Femur (tissue), 1 donor: ENCODE measurements around the gene FAT1.
A peak's percentile ranks its signal among the peaks of the same experiment; 100 is the strongest.
"Not testable (repeated sequence)": the region's sequence is repeated elsewhere in the genome, so short reads cannot be mapped to it uniquely, and the experiment has no call there.

Experiments used
- DNase-seq: peaks from one replicate; pipeline ENCODE4 v3.0.0-alpha.2; 2017

FAT1 gene

GRCh38 chr4:186695392-186695791 is 28.3 kb downstream of the FAT1 start:
- DNase-seq: no peak

GRCh38 chr4:186693894-186694293 is 29.8 kb downstream of the FAT1 start:
- no peak for DNase-seq

GRCh38 chr4:186693159-186693815 is 30.4 kb downstream of the FAT1 start:
- DNase-seq: no peak

- no peak for DNase-seq
These were observed 32.3 kb downstream of the FAT1 start for GRCh38 chr4:186691396-186691795.

GRCh38 chr4:186689476-186689875 is 34.2 kb downstream of the FAT1 start:
- DNase-seq: no peak

GRCh38 chr4:186688150-186688943 is 35.3 kb downstream of the FAT1 start:
- DNase-seq: no peak

- DNase-seq: no peak
These were observed 36.4 kb downstream of the FAT1 start for GRCh38 chr4:186687265-186687664.

GRCh38 chr4:186685767-186686183 is 37.9 kb downstream of the FAT1 start:
- no peak for DNase-seq

- DNase-seq: no peak
These were observed 38.8 kb downstream of the FAT1 start for GRCh38 chr4:186684889-186685309.

- no peak for DNase-seq
These were observed 39.4 kb downstream of the FAT1 start for GRCh38 chr4:186684220-186684619.

- no peak for DNase-seq
These were observed 43.0 kb downstream of the FAT1 start for GRCh38 chr4:186680641-186681040.

- no peak for DNase-seq
These were observed 47.0 kb downstream of the FAT1 start for GRCh38 chr4:186676531-186677161.

GRCh38 chr4:186669735-186670134 is 53.9 kb downstream of the FAT1 start:
- DNase-seq: peak; percentile 40

- no peak for DNase-seq
These were observed 54.4 kb downstream of the FAT1 start for GRCh38 chr4:186669159-186669731.

GRCh38 chr4:186666750-186667149 is 56.9 kb downstream of the FAT1 start:
- no peak for DNase-seq

- DNase-seq: no peak
These were observed 57.4 kb downstream of the FAT1 start for GRCh38 chr4:186666252-186666651.

- no peak for DNase-seq
These were observed 63.3 kb downstream of the FAT1 start for GRCh38 chr4:186660403-186660802.

GRCh38 chr4:186659935-186660334 is 63.7 kb downstream of the FAT1 start:
- DNase-seq: no peak

- DNase-seq: not testable (repeated sequence)
These were observed 64.2 kb downstream of the FAT1 start for GRCh38 chr4:186659456-186659855.

GRCh38 chr4:186658657-186659056 is 65.0 kb downstream of the FAT1 start:
- no peak for DNase-seq

GRCh38 chr4:186657764-186658163 is 65.9 kb downstream of the FAT1 start:
- no peak for DNase-seq

- no peak for DNase-seq
These were observed 69.7 kb downstream of the FAT1 start for GRCh38 chr4:186653969-186654368.

GRCh38 chr4:186651624-186652023 is 72.0 kb downstream of the FAT1 start:
- peak; percentile 77 for DNase-seq

- no peak for DNase-seq
These were observed 72.5 kb downstream of the FAT1 start for GRCh38 chr4:186651181-186651603.
